CD8-positive, alpha-beta memory T cell (primary cell): ENCODE data around the gene FUOM. TPM values are rescaled to one million over a fixed set of nuclear protein-coding genes. Genes with fewer than 3 reads are reported as not detected.
"Not testable (repeated sequence)": the region's sequence is repeated elsewhere in the genome, so short reads cannot be mapped to it uniquely, and the experiment has no call there.

Experiments used
- CTCF ChIA-PET: fragments of 350-600 bp; sonication (Branson Sonifier 250); formaldehyde crosslinking; loops from one replicate; lab custom pipeline; 2021; ENCODE audit warnings: antibody characterized with exemption; lab: Charles Lee
- POLR2A ChIA-PET: fragments of 350-600 bp; sonication (Branson Sonifier 250); formaldehyde crosslinking; loops from one replicate; lab custom pipeline; 2021; ENCODE audit warnings: antibody characterized with exemption; lab: Charles Lee
- DNase-seq, 5 donors: peaks; one replicate each; pipeline versions ENCODE4 v3.0.0 to v3.0.0-alpha.2; 2020 to 2022; ENCODE audit warnings: mixed read lengths in 1 of 5
- H3K27ac ChIP-seq: one replicate; pipeline ENCODE4 v1.7.0; 2013; ENCODE audit warnings: low read depth, mild to moderate bottlenecking, low read length, moderate library complexity
- H3K27me3 ChIP-seq: 2 replicates; pipeline ENCODE4 v1.7.0; 2013; ENCODE audit warnings: low read length, mild to moderate bottlenecking; ENCODE audit not compliant: insufficient read depth, poor library complexity, severe bottlenecking
- H3K36me3 ChIP-seq: 2 replicates; pipeline ENCODE4 v1.7.0; 2013; ENCODE audit warnings: mild to moderate bottlenecking, low read length, moderate library complexity; ENCODE audit not compliant: insufficient read depth
- H3K4me1 ChIP-seq: 2 replicates; pipeline ENCODE4 v1.7.0; 2013; ENCODE audit warnings: mild to moderate bottlenecking, low read length, moderate library complexity; ENCODE audit not compliant: insufficient read depth
- H3K4me3 ChIP-seq: 2 replicates; pipeline ENCODE4 v1.7.0; 2013; ENCODE audit warnings: mild to moderate bottlenecking, low read length
- H3K9me3 ChIP-seq: 2 replicates; pipeline ENCODE4 v1.7.0; 2013; ENCODE audit warnings: mild to moderate bottlenecking, low read length
- H3K27ac Mint-ChIP-seq, 8 donors: one replicate each; pipeline ENCODE4 v1.8.0; 2020 to 2021; ENCODE audit warnings: mixed read lengths in 8 of 8, mild to moderate bottlenecking in 6 of 8, inconsistent platforms in 3 of 8, moderate library complexity in 3 of 8
- H3K27me3 Mint-ChIP-seq, 2 donors: one replicate each; pipeline ENCODE4 v1.8.0; 2020 to 2021; ENCODE audit warnings: mixed read lengths in 2 of 2, mild to moderate bottlenecking in 1 of 2, moderate library complexity in 1 of 2
- H3K36me3 Mint-ChIP-seq, 3 donors: one replicate each; pipeline ENCODE4 v1.8.0; 2020 to 2021; ENCODE audit warnings: mixed read lengths in 3 of 3, inconsistent platforms in 1 of 3, mild to moderate bottlenecking in 1 of 3
- H3K4me1 Mint-ChIP-seq, 3 donors: one replicate each; pipeline ENCODE4 v1.8.0; 2020 to 2021; ENCODE audit warnings: mixed read lengths in 3 of 3, inconsistent platforms in 1 of 3, mild to moderate bottlenecking in 1 of 3
- H3K4me3 Mint-ChIP-seq, 7 donors: one replicate each; pipeline ENCODE4 v1.8.0; 2020 to 2021; ENCODE audit warnings: mixed read lengths in 7 of 7, mild to moderate bottlenecking in 6 of 7, moderate library complexity in 4 of 7, inconsistent platforms in 2 of 7
- H3K9me3 Mint-ChIP-seq, 5 donors: one replicate each; pipeline ENCODE4 v1.8.0; 2020 to 2022; ENCODE audit warnings: mixed read lengths in 5 of 5, mild to moderate bottlenecking in 3 of 5, moderate library complexity in 2 of 5, inconsistent platforms in 1 of 5
- polyA plus RNA-seq: library from polyadenylated mRNA; unstranded; fragments of 300-500 nt; fragmentation: Illumina TruSeq; gene quantifications from one replicate; pipeline ENCODE4 v1.2.3, GENCODE V29; 2021
- total RNA-seq, 2 experiments: library from RNA; stranded (reverse); gene quantifications; one replicate each; pipeline ENCODE4 v1.2.3, GENCODE V29; 2021

The FUOM gene
- total and polyA plus RNA-seq, 3 experiments from 2014 or later, result 22.9 to 39.8 (median 34.6) TPM

DNA sequence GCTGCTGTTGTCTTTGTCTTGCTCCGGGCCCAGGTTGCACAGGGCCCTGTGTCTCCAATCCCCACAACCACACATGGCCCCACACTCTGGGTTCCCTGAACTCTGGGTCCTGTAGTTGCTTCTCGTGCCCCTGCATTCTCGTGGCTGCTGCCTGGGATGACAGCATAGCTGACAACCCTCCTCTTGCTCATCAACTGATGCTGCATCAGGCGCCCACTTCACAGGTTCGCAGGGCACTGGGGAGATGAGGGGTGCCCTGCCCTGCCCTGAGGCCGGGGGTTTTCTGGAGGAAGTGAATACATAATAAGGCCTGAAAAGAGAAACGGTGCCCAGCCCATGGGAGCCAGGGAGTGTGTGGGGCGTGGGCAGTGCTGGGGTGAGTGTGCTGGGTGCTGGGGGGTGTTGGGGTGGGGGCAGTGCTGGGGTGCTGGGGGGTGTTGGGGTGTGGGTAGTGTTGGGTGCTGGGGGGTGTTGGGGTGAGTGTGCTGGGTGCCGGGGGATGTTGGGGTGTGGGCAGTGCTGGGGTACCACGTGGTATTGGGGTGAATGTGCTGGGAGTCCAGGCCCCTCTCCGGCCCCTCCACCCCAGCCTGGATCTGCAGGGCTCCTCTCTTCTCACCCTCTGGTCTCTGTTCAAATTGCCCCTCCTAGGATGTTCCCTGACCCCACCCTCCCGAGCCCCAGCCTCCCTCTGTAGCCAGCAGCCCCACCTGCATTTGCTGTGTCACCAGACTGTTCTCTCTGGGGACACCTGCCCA lies 34.1 kb upstream of the FUOM start:
- H3K27me3 ChIP-seq, result no peaks in the 10 kb centered on the region
- peak overlapping the region; percentile 16 for H3K27ac ChIP-seq
- peak overlapping the region in 7 of 8 donors; percentile 68 to 97 (median 84) for H3K27ac Mint-ChIP-seq
- H3K4me3 ChIP-seq, result no peak overlapping the region
- H3K9me3 Mint-ChIP-seq, result no peaks in the 10 kb centered on the region
- peaks cover 0 to 20% (median under 1%) of the 10 kb centered on the region in 3 donors for H3K36me3 Mint-ChIP-seq
- H3K4me1 Mint-ChIP-seq, result peaks cover 48 to 65% (median 61%) of the 10 kb centered on the region in 3 donors
- H3K36me3 ChIP-seq, result peaks cover 8% of the 10 kb centered on the region
- no peaks in the 10 kb centered on the region for H3K9me3 ChIP-seq
- ChIA-PET POLR2A (no interaction called here), CTCF (interaction anchor here (0.9 kb wide), 1 partner anchor 25 kb away, joined by 3 read pairs; no protein-coding TSS in a partner anchor)
- no peak for DNase-seq
- H3K27me3 Mint-ChIP-seq, result no peaks in the 10 kb centered on the region
- peak overlapping the region in 2 of 7 donors; percentile 83 to 91 for H3K4me3 Mint-ChIP-seq
- H3K4me1 ChIP-seq, result peaks cover 51% of the 10 kb centered on the region

GRCh38 chr10:133391249-133391635 lies 33.4 kb upstream of the FUOM start:
- Mint-ChIP-seq H3K4me3 (peak overlapping the region in 6 of 7 donors; percentile 20 to 91 (median 82)), H3K27ac (peak overlapping the region; percentile 84 to 97 (median 96)), H3K27me3 (no peaks in the 10 kb centered on the region), H3K36me3 (peaks cover 0 to 15% (median 0%) of the 10 kb centered on the region in 3 donors), H3K9me3 (no peaks in the 10 kb centered on the region), H3K4me1 (peaks cover 45 to 61% (median 55%) of the 10 kb centered on the region in 3 donors)
- CTCF ChIA-PET, result interaction anchor here (1.0 to 2.0 kb wide), 2 partner anchors 14 to 57 kb away, joined by 4 to 6 read pairs; no protein-coding TSS in a partner anchor
- DNase-seq, result no peak
- peaks cover 7% of the 10 kb centered on the region for H3K36me3 ChIP-seq
- H3K9me3 ChIP-seq, result no peaks in the 10 kb centered on the region
- no peaks in the 10 kb centered on the region for H3K27me3 ChIP-seq
- POLR2A ChIA-PET, result interaction anchor here (1.6 to 2.9 kb wide), 2 partner anchors 13 to 55 kb away, joined by 10 to 23 read pairs; partner anchors contain the start of gene CALY
- no peak overlapping the region for H3K27ac ChIP-seq
- peaks cover 51% of the 10 kb centered on the region for H3K4me1 ChIP-seq
- H3K4me3 ChIP-seq, result no peak overlapping the region

- no peaks in the 10 kb centered on the region for H3K27me3 ChIP-seq
- Mint-ChIP-seq H3K36me3 (peaks cover 0 to 11% (median 0%) of the 10 kb centered on the region in 3 donors), H3K4me1 (peaks cover 46 to 61% (median 52%) of the 10 kb centered on the region in 3 donors), H3K9me3 (no peaks in the 10 kb centered on the region), H3K27me3 (no peaks in the 10 kb centered on the region), H3K27ac (peak overlapping the region; percentile 94 to 97 (median 96)), H3K4me3 (peak overlapping the region; percentile 20 to 91 (median 88))
- no peak for DNase-seq
- POLR2A ChIA-PET, result interaction anchor here (0.7 to 2.9 kb wide), 6 partner anchors 13 to 115 kb away, joined by 3 to 23 read pairs (median 8); partner anchors contain the start of genes CALY, ECHS1 and FUOM
- peak overlapping the region; percentile 81 for H3K27ac ChIP-seq
- H3K4me1 ChIP-seq, result peaks cover 50% of the 10 kb centered on the region
- no peaks in the 10 kb centered on the region for H3K9me3 ChIP-seq
- H3K4me3 ChIP-seq, result no peak overlapping the region
- CTCF ChIA-PET, result interaction anchor here (1.0 to 2.0 kb wide), 4 partner anchors 13 to 116 kb away, joined by 4 to 8 read pairs (median 5); no protein-coding TSS in a partner anchor
- H3K36me3 ChIP-seq, result peaks cover 2% of the 10 kb centered on the region
Measured at GRCh38 chr10:133390597-133391248, 32.9 kb upstream of the FUOM start.

DNA sequence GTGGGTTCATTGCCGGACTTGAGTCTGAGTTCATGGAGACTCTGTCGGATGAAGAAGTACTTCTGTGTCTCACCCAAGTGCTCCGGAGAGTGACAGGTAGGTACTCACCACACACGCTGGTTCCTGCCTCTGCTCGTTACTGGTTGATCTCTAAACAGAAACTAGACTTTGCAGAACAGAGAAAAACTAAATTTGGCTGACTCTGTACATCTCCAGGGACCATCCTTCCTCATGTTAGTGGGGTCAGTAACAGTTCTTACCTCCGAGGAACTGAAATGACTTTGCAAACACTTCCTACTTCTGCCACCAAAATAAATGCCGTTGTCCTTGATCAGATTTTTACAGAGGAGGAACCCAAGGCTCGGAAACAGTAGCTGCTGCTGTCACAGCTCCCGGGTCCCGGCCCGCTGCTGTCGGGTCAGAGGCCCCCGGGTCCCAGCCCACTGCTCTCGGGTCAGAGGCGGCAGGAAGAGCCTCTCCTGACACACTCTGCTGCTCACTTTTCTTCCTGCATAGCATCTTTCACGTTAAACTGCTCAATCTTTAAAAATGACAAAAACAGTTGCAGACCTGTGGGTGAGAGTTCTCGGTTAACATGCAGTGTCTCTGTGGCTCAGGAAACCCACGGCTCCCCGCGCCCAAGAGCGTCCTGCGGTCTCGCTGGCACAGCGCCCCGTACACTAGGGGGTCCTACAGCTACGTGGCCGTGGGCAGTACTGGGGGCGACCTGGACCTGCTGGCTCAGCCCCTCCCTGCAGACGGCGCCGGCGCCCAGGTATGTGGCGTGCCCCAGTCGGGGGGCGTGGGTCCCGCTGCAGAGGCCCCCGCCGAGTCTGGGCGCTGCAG lies 31.4 kb upstream of the FUOM start:
- Mint-ChIP-seq H3K27ac (peak overlapping the region; percentile 87 to 97 (median 94)), H3K4me3 (peak overlapping the region; percentile 80 to 91 (median 88)), H3K9me3 (no peaks in the 10 kb centered on the region), H3K27me3 (no peaks in the 10 kb centered on the region), H3K4me1 (peaks cover 36 to 48% (median 42%) of the 10 kb centered on the region in 3 donors), H3K36me3 (peaks cover 0 to 7% (median 0%) of the 10 kb centered on the region in 3 donors)
- no peaks in the 10 kb centered on the region for H3K36me3 ChIP-seq
- POLR2A ChIA-PET, result interaction anchor here (1.1 to 2.9 kb wide), 6 partner anchors 11 to 59 kb away, joined by 3 to 23 read pairs (median 6); partner anchors contain the start of genes CALY, ECHS1 and FUOM
- H3K4me1 ChIP-seq, result peaks cover 38% of the 10 kb centered on the region
- H3K27ac ChIP-seq, result peak overlapping the region; percentile 81
- CTCF ChIA-PET, result interaction anchor here (0.6 to 2.0 kb wide), 5 partner anchors 9 to 114 kb away, joined by 3 to 8 read pairs (median 4); no protein-coding TSS in a partner anchor
- H3K27me3 ChIP-seq, result no peaks in the 10 kb centered on the region
- peak overlapping the region; percentile 84 for H3K4me3 ChIP-seq
- peak; percentile 27 to 68 (median 45) for DNase-seq
- no peaks in the 10 kb centered on the region for H3K9me3 ChIP-seq

DNA sequence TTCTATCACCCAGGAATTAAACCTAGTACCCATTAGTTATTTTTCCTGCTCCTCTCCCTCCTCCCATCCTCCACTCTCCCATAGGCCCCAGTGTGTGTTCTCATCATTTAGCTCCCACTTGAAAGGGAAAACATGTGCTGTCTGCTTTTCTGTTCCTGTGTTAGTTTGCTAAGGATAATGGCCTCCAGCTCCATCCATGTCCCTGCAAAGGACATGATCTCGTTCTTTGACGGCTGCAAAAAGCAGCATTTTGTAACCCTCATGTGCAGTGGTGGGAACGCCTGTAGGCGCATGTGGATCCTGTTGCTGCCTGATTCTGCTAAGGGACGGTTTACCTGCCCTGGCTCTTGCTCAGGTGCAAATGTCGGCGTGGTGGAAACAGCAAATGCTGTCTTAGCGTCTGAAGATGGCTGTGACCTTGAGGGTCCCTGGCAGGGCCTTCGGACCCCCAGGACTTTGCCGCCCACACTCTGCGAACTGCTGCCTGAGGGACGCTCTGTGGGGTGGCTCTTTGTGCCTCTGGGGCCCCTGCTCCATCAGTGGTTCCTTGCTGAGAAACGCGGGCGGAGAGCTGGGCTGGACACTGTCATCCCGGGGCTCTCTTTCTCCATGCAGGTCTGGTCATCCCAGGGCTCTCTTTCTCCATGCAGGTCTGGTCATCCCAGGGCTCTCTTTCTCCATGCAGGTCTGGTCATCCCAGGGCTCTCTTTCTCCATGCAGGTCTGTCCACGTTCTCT lies 30.6 kb upstream of the FUOM start:
- H3K9me3 Mint-ChIP-seq, result no peaks in the 10 kb centered on the region
- DNase-seq, result no peak
- peaks cover 0 to 9% (median 0%) of the 10 kb centered on the region in 3 donors for H3K36me3 Mint-ChIP-seq
- peak overlapping the region; percentile 84 for H3K4me3 ChIP-seq
- no peaks in the 10 kb centered on the region for H3K9me3 ChIP-seq
- H3K27ac Mint-ChIP-seq, result peak overlapping the region; percentile 87 to 97 (median 94)
- ChIA-PET POLR2A (interaction anchor here (1.1 to 2.9 kb wide), 6 partner anchors 10 to 58 kb away, joined by 3 to 23 read pairs (median 5); partner anchors contain the start of genes CALY and FUOM), CTCF (interaction anchor here (0.6 to 1.9 kb wide), 3 partner anchors 59 to 80 kb away, joined by 3 to 8 read pairs (median 3); no protein-coding TSS in a partner anchor)
- no peaks in the 10 kb centered on the region for H3K27me3 Mint-ChIP-seq
- peak overlapping the region; percentile 80 to 91 (median 88) for H3K4me3 Mint-ChIP-seq
- peak overlapping the region; percentile 81 for H3K27ac ChIP-seq
- H3K27me3 ChIP-seq, result no peaks in the 10 kb centered on the region
- peaks cover 36 to 43% (median 42%) of the 10 kb centered on the region in 3 donors for H3K4me1 Mint-ChIP-seq
- H3K4me1 ChIP-seq, result peaks cover 35% of the 10 kb centered on the region
- no peaks in the 10 kb centered on the region for H3K36me3 ChIP-seq

DNA sequence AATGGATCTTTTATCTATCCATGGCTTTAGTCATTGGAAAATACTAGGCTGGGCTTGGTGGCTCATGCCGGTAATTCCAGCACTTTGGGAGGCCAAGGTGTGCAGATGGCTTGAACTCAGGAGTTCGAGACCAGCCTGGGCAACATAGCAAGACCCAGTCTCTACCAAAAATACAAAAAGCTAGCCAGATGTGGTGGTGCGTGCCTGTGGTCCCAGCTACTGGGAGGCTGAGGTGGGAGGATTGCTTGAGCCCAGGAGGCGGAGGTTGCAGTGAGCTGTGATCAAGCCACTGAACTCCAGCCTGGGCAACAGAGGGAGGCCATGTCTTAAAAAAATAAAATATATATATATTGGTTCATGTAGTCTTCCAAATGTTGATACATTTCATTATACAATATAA lies 29.1 kb upstream of the FUOM start:
- peak overlapping the region in 1 of 8 donors; percentile 26 for H3K27ac Mint-ChIP-seq
- H3K4me3 ChIP-seq, H3K9me3 Mint-ChIP-seq, H3K9me3 ChIP-seq, DNase-seq, CTCF ChIA-PET, H3K27me3 Mint-ChIP-seq, H3K27ac ChIP-seq, H3K4me3 Mint-ChIP-seq, H3K27me3 ChIP-seq, H3K36me3 ChIP-seq: not testable (repeated sequence)
- POLR2A ChIA-PET, result interaction anchor here (1.7 kb wide), 1 partner anchor 9 kb away, joined by 5 read pairs; no protein-coding TSS in a partner anchor
- peaks cover 31% of the 10 kb centered on the region for H3K4me1 ChIP-seq
- peaks cover 0 to 12% (median 0%) of the 10 kb centered on the region in 3 donors for H3K36me3 Mint-ChIP-seq
- H3K4me1 Mint-ChIP-seq, result peaks cover 37 to 44% (median 43%) of the 10 kb centered on the region in 3 donors
